HG03025 (cell line): ENCODE measurements around the gene NR5A2.

ENCODE experiments used
- ATAC-seq: cut with Tn5 transposase; IDR thresholded peaks from one replicate; pipeline ENCODE4 v1.9.1; 2021; ENCODE audit warnings: mild to moderate bottlenecking, moderate library complexity; ENCODE audit not compliant: unreplicated experiment, low FRiP score

Gene NR5A2

GRCh38 chr1:200154069-200154767 is 126.7 kb downstream of the NR5A2 start:
- peak; percentile 89 for ATAC-seq

- no peak for ATAC-seq
Measured at GRCh38 chr1:200157715-200158114, 130.2 kb downstream of the NR5A2 start.

GRCh38 chr1:200161801-200162200 is 134.3 kb downstream of the NR5A2 start:
- ATAC-seq: no peak

DNA sequence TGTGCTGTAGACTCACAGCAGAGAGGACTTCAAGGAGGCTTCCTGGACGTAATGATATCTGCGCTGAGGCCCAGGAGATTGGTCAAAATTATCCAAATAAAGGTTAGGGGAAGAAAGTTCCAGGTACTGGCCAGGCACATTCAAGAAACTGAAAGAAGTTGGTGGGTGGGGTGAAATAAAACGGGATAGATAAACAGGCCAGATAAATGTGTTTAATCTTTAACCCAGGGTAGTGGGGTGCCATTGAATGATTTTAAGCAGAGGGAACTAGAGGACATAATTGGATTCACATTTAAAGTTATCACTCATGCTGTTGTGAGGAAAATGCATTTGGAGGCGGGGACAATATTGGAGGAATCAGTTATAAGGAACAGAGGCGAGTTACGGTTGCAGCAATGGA is 134.7 kb downstream of the NR5A2 start:
- no peak for ATAC-seq

DNA sequence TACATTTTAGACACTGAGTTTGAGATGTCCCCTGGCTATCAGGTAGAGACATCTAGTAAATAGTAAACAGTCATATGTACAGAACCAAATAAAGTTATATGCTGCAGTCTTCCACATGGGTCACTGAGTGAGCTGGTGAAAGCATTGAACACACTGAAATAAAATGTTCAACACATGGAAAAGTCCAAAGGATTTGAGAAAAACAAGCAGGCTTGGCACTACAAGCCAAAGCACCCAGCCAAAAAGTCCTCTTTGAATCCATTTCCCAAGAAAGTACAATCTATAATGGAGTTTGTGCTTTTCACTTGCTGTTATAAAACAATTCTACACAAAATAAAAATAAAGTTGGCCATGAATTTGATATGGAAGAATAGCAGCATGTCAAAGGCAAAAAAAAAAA is 135.4 kb downstream of the NR5A2 start:
- ATAC-seq: no peak

DNA sequence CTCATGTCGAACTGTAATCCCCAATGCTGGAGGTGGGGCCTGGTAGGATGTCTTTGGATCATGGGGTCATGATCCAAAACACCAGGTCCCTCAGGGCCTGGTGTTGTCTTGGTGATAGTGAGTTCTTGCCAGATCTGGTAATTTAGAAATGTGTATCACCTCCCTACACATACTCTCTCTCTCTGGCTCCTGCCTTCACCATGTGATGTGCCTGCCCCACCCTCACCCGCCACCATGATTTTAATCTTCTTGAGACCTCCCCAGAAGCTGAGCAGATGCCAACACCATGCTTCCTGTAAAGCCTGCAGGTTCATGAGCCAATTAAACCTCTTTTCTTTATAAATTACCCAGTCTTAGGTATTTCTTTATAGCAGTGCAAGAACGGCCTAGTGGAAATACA is 136.4 kb downstream of the NR5A2 start:
- ATAC-seq: no peak

GRCh38 chr1:200165493-200166220 is 138.1 kb downstream of the NR5A2 start:
- no peak for ATAC-seq

- ATAC-seq: no peak
Measured at GRCh38 chr1:200166411-200166810, 138.9 kb downstream of the NR5A2 start.

DNA sequence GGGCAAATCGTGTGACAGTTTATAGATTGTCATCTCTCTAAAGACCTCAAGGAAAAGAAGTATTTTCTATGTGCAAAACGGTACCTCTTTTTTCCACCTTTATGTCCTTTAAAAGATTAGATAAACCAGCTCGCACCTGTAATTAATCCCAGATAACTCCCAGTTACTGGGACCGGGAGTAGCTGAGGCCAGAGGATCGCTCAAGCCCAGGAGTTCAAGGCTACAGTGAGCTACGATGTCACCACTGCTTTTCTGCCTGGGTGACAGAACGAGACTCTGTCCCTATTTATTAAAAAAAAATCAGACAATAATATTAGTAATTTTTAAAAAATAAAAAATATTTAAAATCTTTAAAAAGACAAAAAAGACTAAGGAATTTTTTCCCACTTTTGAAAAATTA is 141.4 kb downstream of the NR5A2 start:
- no peak for ATAC-seq

- no peak for ATAC-seq
Measured at GRCh38 chr1:200172311-200172710, 144.8 kb downstream of the NR5A2 start.

- ATAC-seq: no peak
Measured at GRCh38 chr1:200173097-200173618, 145.6 kb downstream of the NR5A2 start.

DNA sequence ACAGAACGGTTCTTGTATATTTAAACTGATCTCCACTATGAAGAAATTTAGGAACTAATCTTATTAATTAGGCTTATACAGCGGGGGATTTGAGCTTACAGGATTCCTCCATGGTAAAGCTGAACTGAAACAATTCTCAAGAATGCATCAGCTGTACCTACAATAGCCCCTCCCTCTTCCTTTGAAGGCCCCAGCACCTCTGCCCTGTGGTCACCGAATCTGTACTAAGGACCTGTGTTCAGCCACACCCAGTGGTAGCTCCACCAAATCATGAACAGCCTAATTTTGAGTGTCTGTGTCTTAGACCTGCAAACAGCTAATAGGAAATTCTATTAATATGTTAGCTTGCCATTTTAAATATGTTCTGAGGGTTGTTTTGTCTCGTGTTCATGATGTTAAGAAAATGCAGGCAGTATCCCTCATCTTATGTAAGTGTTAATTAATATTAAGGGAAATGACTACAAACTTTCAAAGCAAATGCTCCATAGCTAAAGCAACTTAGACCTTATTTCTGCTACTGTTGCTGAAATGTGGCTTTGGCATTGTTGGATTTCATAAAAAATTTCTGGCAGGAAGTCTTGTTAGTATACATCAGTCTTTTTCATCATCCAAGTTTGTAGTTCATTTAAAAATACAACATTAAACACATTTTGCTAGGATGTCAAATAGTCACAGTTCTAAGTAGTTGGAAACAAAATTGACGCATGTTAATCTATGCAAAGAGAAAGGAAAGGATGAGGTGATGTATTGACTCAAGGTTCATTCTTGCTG is 147.2 kb downstream of the NR5A2 start:
- no peak for ATAC-seq

GRCh38 chr1:200176181-200176580 is 148.7 kb downstream of the NR5A2 start:
- ATAC-seq: no peak

DNA sequence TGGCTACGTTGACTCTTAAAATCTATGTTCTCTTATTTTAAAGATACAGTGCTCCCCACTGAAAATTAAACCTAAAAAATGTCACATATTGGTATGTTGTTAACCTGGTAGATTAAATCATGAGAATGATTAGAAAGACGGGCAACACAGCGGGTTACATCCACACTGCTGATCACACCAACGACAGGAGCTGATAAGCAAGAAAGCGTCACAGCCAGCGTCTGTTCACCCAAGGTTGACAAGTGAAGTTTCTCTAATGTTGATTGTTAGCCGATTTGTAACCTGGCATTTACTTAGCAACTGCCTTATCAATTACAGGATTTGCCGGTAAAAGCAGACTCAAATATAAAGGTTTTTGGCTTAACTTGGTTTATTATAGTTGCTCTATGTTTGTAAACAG is 149.3 kb downstream of the NR5A2 start:
- no peak for ATAC-seq

GRCh38 chr1:200178340-200178739 is 150.8 kb downstream of the NR5A2 start:
- ATAC-seq: no peak

GRCh38 chr1:200179126-200179780 is 151.7 kb downstream of the NR5A2 start:
- no peak for ATAC-seq

GRCh38 chr1:200179781-200180160 is 152.3 kb downstream of the NR5A2 start:
- no peak for ATAC-seq

- no peak for ATAC-seq
Measured at GRCh38 chr1:200180821-200181220, 153.3 kb downstream of the NR5A2 start.

- no peak for ATAC-seq
Measured at GRCh38 chr1:200181861-200182260, 154.4 kb downstream of the NR5A2 start.

DNA sequence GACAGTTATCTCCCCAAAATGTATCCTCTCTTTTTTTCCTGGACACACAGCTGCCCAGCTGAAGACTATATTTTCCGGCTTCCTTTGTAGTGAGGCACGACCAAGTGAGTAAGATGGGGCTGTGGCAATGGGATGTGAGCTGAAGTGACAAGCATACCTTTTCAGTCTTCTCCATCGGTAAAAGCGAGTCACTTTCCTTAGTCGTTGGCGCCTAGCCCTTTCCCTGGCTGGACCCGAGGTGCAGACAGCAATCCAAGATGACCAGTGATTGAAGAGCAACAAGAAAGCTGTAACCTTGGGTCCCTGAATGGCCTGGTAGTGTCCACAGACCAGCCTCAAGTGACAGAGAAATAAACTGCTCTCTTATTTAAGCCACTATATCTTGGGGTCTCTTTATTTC is 155.2 kb downstream of the NR5A2 start:
- ATAC-seq: no peak

DNA sequence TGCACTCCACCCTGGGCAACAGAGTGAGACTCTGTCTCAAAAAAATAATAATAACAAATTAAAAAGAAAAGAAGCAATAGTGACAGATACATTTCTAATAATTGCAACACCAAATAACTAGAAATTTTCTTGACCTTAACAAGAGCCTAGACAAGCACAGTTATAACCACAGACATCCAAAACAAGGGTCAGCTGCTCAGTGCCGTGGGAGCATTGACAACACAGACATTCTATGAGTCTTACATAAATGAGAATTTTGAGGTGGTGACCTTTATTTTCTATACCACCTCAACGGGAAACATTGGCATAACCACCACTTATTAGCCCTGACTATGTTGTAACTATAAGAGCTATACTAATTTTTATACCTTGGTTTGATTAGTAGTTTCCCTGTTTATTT is 156.1 kb downstream of the NR5A2 start:
- ATAC-seq: no peak
